Measurements from ENCODE around the gene MGAT3. TPM values are rescaled to one million over a fixed set of nuclear protein-coding genes. Genes with fewer than 3 reads are reported as not detected.
A peak's percentile ranks its signal among the peaks of the same experiment; 100 is the strongest.

The MGAT3 gene
- polyA plus RNA-seq, 1 donor from 2014 or later, result 29.1 TPM

- no peaks in the 10 kb centered on the region for H3K36me3 ChIP-seq (ENCODE audit: insufficient read depth, low read length)
- H3K79me2 ChIP-seq (replicated peaks; ENCODE audit: insufficient read depth, low read length), result peaks cover 31% of the 10 kb centered on the region
- H3K9me2 ChIP-seq (ENCODE audit: insufficient read depth, low read length), result no peaks in the 10 kb centered on the region
- H4K20me1 ChIP-seq (ENCODE audit: insufficient read depth), result no peaks in the 10 kb centered on the region
- peak overlapping the region; percentile 89 for H3K4me3 ChIP-seq (ENCODE audit: low read length)
- no peak overlapping the region for H3K27ac ChIP-seq (ENCODE audit: low read length)
- no peak overlapping the region for H3K4me2 ChIP-seq (ENCODE audit: low read length)
- no peaks in the 10 kb centered on the region for H3K9me3 ChIP-seq (ENCODE audit: low read length)
- no peaks in the 10 kb centered on the region for H3K27me3 ChIP-seq (ENCODE audit: insufficient read depth, low read depth, low read length)
- TF ChIP-seq RAD21 (conservative IDR thresholded peaks at IDR 0.05), result no peak
- TF ChIP-seq SMC3 (conservative IDR thresholded peaks at IDR 0.05; ENCODE audit: poor library complexity), result no peak
- no peaks in the 10 kb centered on the region for H3F3A ChIP-seq (ENCODE audit: insufficient read depth, low read length, poor library complexity, severe bottlenecking)
- no peak overlapping the region for H2AFZ ChIP-seq (ENCODE audit: low read depth, low read length)
- H3K9ac ChIP-seq (ENCODE audit: low read length), result peak overlapping the region; percentile 90
These were observed 365 bp downstream of the MGAT3 start for GRCh38 chr22:39457198-39457555.

- H3K9ac ChIP-seq (ENCODE audit: low read length), result peak overlapping the region; percentile 90
- H4K20me1 ChIP-seq (ENCODE audit: insufficient read depth), result no peaks in the 10 kb centered on the region
- peak overlapping the region; percentile 89 for H3K4me3 ChIP-seq (ENCODE audit: low read length)
- H3K27me3 ChIP-seq (ENCODE audit: insufficient read depth, low read depth, low read length), result no peaks in the 10 kb centered on the region
- H3F3A ChIP-seq (ENCODE audit: insufficient read depth, low read length, poor library complexity, severe bottlenecking), result no peaks in the 10 kb centered on the region
- peak overlapping the region; percentile 45 for H2AFZ ChIP-seq (ENCODE audit: low read depth, low read length)
- no peaks in the 10 kb centered on the region for H3K9me3 ChIP-seq (ENCODE audit: low read length)
- no peaks in the 10 kb centered on the region for H3K9me2 ChIP-seq (ENCODE audit: insufficient read depth, low read length)
- H3K4me2 ChIP-seq (ENCODE audit: low read length), result peak overlapping the region; percentile 52
- H3K27ac ChIP-seq (ENCODE audit: low read length), result peak overlapping the region; percentile 80
- TF ChIP-seq RAD21 (conservative IDR thresholded peaks at IDR 0.05) (no peak), POLR2AphosphoS5 (IDR thresholded peaks at IDR 0.05) (peak; percentile 41), CTCF (IDR thresholded peaks at IDR 0.05; ENCODE audit: poor library complexity, severe bottlenecking) (no peak), TAF1 (IDR thresholded peaks at IDR 0.05; ENCODE audit: low read depth) (no peak), EZH2 (IDR thresholded peaks at IDR 0.05; ENCODE audit: borderline replicate concordance, insufficient read depth, low read length, poor library complexity, severe bottlenecking) (no peak), MXI1 (conservative IDR thresholded peaks at IDR 0.05; ENCODE audit: poor library complexity, severe bottlenecking) (peak; percentile 41), REST (IDR thresholded peaks at IDR 0.05; ENCODE audit: borderline replicate concordance) (no peak), SMC3 (conservative IDR thresholded peaks at IDR 0.05; ENCODE audit: poor library complexity) (no peak), EP300 (conservative IDR thresholded peaks at IDR 0.05; ENCODE audit: poor library complexity, severe bottlenecking) (no peak)
- no peaks in the 10 kb centered on the region for H3K36me3 ChIP-seq (ENCODE audit: insufficient read depth, low read length)
- H3K79me2 ChIP-seq (replicated peaks; ENCODE audit: insufficient read depth, low read length), result peaks cover 34% of the 10 kb centered on the region
These were observed 988 bp downstream of the MGAT3 start for GRCh38 chr22:39457556-39458443.

Measured in neural cell (in vitro differentiated cells).